RWPE1 (cell line): ENCODE measurements around the gene ITGB3BP.
"Not testable (repeated sequence)": the region's sequence is repeated elsewhere in the genome, so short reads cannot be mapped to it uniquely, and the experiment has no call there.

Experiments used
- CTCF ChIA-PET: fragments of 350-600 bp; sonication (Branson Sonifier 250); formaldehyde crosslinking; extraction: SDS; loops from one replicate; lab custom pipeline; 2021; lab: Yijun Ruan, JAX
- POLR2A ChIA-PET: fragments of 400-600 bp; formaldehyde crosslinking; extraction: SDS; loops from one replicate; lab custom pipeline; 2020; ENCODE audit warnings: antibody characterized with exemption; ENCODE audit not compliant: low non-redundant PET; lab: Yijun Ruan, JAX
- DNase-seq: peaks from one replicate; pipeline ENCODE4 v3.0.0; 2012; ENCODE audit warnings: low spot score
- H3K27ac ChIP-seq: fragments of 450-650 bp; 2 replicates; pipeline ENCODE4 v1.5.1; 2017
- TF ChIP-seq, protein P1 (sequence below): fragments of 450-650 bp; conservative IDR thresholded peaks from 2 replicates; pipeline ENCODE4 v1.5.1; 2017; ENCODE audit warnings: low read depth, mild to moderate bottlenecking

Gene ITGB3BP

GRCh38 chr1:63428815-63429214 is 94.2 kb downstream of the ITGB3BP start:
- DNase-seq = no peak
- ChIA-PET POLR2A (no interaction called here), CTCF (no interaction called here)
- TF ChIP-seq, protein P1, sequence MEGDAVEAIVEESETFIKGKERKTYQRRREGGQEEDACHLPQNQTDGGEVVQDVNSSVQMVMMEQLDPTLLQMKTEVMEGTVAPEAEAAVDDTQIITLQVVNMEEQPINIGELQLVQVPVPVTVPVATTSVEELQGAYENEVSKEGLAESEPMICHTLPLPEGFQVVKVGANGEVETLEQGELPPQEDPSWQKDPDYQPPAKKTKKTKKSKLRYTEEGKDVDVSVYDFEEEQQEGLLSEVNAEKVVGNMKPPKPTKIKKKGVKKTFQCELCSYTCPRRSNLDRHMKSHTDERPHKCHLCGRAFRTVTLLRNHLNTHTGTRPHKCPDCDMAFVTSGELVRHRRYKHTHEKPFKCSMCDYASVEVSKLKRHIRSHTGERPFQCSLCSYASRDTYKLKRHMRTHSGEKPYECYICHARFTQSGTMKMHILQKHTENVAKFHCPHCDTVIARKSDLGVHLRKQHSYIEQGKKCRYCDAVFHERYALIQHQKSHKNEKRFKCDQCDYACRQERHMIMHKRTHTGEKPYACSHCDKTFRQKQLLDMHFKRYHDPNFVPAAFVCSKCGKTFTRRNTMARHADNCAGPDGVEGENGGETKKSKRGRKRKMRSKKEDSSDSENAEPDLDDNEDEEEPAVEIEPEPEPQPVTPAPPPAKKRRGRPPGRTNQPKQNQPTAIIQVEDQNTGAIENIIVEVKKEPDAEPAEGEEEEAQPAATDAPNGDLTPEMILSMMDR = no peak
- H3K27ac ChIP-seq = no peak overlapping the region

DNA sequence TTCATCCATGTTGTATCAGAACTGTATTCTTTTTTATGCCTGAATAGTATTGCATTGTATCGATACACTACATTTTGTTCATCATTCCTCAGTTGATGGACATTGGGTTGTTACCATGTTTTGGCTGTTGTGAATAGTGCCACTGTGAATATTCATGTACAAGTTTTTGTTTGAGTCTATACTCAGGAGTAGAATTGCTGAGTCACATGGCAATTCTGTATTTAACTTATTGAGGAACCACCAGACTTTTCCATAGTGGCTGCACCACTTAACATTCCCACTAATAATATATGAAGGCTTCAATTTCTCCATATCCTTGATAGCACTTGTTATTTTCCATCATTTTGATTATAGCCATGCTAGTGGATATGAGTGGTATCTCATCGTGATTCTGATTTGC is 99.4 kb downstream of the ITGB3BP start:
- TF ChIP-seq, protein P1 = no peak
- no peak for DNase-seq
- ChIA-PET POLR2A (no interaction called here), CTCF (no interaction called here)
- H3K27ac ChIP-seq = no peak overlapping the region

DNA sequence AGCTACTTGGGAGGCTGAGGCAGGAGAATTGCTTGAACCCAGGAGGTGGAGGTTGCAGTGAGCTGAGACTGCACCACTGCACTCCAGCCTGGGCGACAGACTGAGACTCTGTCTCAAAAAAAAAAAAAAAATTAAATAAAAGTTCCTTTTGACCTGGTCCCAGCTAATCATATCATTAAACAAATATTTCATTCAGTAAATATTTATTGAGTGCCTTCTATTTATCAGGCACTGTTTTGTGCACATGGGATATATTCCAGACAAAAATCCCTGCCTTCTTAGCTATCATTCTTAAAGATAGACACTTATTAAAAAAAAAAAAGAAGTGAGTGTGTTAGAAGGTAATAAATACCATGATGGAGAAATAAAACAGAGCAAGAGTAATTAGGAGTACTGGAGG is 102.3 kb downstream of the ITGB3BP start:
- POLR2A ChIA-PET, CTCF ChIA-PET, H3K27ac ChIP-seq, DNase-seq: not testable (repeated sequence)

GRCh38 chr1:63418101-63418500 is 104.9 kb downstream of the ITGB3BP start:
- TF ChIP-seq, protein P1 = no peak
- no peak for DNase-seq
- ChIA-PET CTCF (no interaction called here), POLR2A (no interaction called here)
- no peak overlapping the region for H3K27ac ChIP-seq

DNA sequence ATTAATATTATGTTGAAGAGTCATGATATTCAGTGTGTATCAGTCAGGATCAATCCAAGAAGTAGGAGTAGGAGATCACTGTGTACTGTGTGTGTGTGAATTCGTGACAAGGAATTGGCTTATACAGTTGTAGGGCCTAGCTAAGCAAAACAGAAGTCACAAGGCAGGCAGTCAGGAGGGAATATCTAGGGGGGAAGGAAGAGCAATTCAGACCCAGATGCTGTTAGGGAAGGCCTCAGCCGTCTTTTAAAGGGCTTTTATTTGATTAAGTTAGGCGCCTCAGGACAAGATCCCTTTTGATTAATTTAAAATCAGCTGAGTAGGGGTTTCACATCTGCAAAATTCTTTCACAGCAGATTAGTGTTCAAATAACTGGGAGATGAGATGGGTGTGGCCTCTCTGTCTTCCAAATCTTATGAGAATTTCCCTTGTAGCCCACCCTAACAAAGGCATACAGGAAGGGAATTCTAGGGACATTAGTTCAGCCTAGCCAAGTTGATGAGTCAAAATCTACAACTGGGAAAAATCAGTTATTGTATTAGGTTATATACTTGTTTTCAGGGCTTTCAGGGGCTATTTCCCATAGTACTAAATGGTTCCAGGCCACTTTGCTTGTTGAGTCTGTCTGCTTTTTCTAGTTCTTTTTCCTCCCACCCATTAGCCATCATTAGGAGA is 108.2 kb downstream of the ITGB3BP start:
- no peak for DNase-seq
- ChIA-PET CTCF (interaction anchor here (0.7 kb wide), 1 partner anchor 56 kb away, joined by 5 read pairs; no protein-coding TSS in a partner anchor), POLR2A (no interaction called here)
- TF ChIP-seq, protein P1 = no peak
- H3K27ac ChIP-seq = no peak overlapping the region

GRCh38 chr1:63413394-63413793 is 109.6 kb downstream of the ITGB3BP start:
- no peak for DNase-seq
- H3K27ac ChIP-seq = no peak overlapping the region
- ChIA-PET POLR2A (no interaction called here), CTCF (no interaction called here)
- TF ChIP-seq, protein P1 = no peak

- ChIA-PET POLR2A (no interaction called here), CTCF (interaction anchor here (0.6 to 0.8 kb wide), 2 partner anchors 19 to 55 kb away, joined by 4 to 5 read pairs; no protein-coding TSS in a partner anchor)
- TF ChIP-seq, protein P1 = no peak
- DNase-seq = no peak
- no peak overlapping the region for H3K27ac ChIP-seq
Measured at GRCh38 chr1:63411066-63411465, 112.0 kb downstream of the ITGB3BP start.
